ENCODE results near the gene CNTNAP2. TPM values are rescaled to one million over a fixed set of nuclear protein-coding genes. Genes with fewer than 3 reads are reported as not detected.

The CNTNAP2 gene
- total RNA-seq, 4 donors from 2014 or later, result 0.25 to 0.89 (median 0.30) TPM; not detected in 1

- no peaks in the 10 kb centered on the region for H3K4me1 ChIP-seq
Measured at GRCh38 chr7:148031019-148031418, 1914.4 kb downstream of the CNTNAP2 start.

GRCh38 chr7:148031811-148032210, 1915.2 kb downstream of the CNTNAP2 start:
- Histone ChIP-seq H3K4me3 (no peak overlapping the region), H3K27me3 (no peaks in the 10 kb centered on the region), H3K9me3 (no peaks in the 10 kb centered on the region), H3K4me1 (no peaks in the 10 kb centered on the region), H3K27ac (no peak overlapping the region), H3K36me3 (no peaks in the 10 kb centered on the region)
- WGBS, result 32% methylated on average over 8 of the region's 8 CpGs
- TF ChIP-seq CTCF (IDR thresholded peaks at IDR 0.05), result no peak
- no peak for DNase-seq (ENCODE audit: low spot score in 2 of 2)

More at GRCh38 chr7:148031019-148031418, 1914.4 kb downstream of the CNTNAP2 start:
- Histone ChIP-seq H3K9me3 (no peaks in the 10 kb centered on the region), H3K36me3 (no peaks in the 10 kb centered on the region), H3K4me3 (no peak overlapping the region), H3K27ac (no peak overlapping the region), H3K27me3 (no peaks in the 10 kb centered on the region)
- TF ChIP-seq POLR2A (IDR thresholded peaks at IDR 0.05) (no peak), EP300 (IDR thresholded peaks at IDR 0.05) (no peak), POLR2AphosphoS5 (IDR thresholded peaks at IDR 0.05) (no peak), CTCF (IDR thresholded peaks at IDR 0.05) (no peak)
- no peak for DNase-seq (ENCODE audit: low spot score in 2 of 2)
- 45% methylated on average over 2 of the region's 2 CpGs for WGBS

- 47% methylated on average over 1 of the region's 1 CpG for WGBS
- H3K4me3 ChIP-seq, result no peak overlapping the region
Measured at GRCh38 chr7:148035950-148036349, 1919.3 kb downstream of the CNTNAP2 start.

GRCh38 chr7:148037044-148037443, 1920.4 kb downstream of the CNTNAP2 start:
- DNase-seq (ENCODE audit: low spot score in 2 of 2), result no peak
- H3K27ac ChIP-seq, result no peak overlapping the region
- H3K4me3 ChIP-seq, result no peak overlapping the region
- WGBS, result 79% methylated on average over 2 of the region's 2 CpGs
- no peaks in the 10 kb centered on the region for H3K36me3 ChIP-seq
- no peaks in the 10 kb centered on the region for H3K4me1 ChIP-seq
- TF ChIP-seq CTCF (IDR thresholded peaks at IDR 0.05) (no peak), POLR2A (IDR thresholded peaks at IDR 0.05) (no peak), EP300 (IDR thresholded peaks at IDR 0.05) (no peak), POLR2AphosphoS5 (IDR thresholded peaks at IDR 0.05) (no peak)
- H3K9me3 ChIP-seq, result no peaks in the 10 kb centered on the region
- H3K27me3 ChIP-seq, result no peaks in the 10 kb centered on the region

More at GRCh38 chr7:148035950-148036349, 1919.3 kb downstream of the CNTNAP2 start:
- H3K36me3 ChIP-seq, result no peaks in the 10 kb centered on the region
- DNase-seq (ENCODE audit: low spot score in 2 of 2), result no peak
- no peak overlapping the region for H3K27ac ChIP-seq
- H3K4me1 ChIP-seq, result no peaks in the 10 kb centered on the region
- no peaks in the 10 kb centered on the region for H3K27me3 ChIP-seq
- no peaks in the 10 kb centered on the region for H3K9me3 ChIP-seq
- TF ChIP-seq EP300 (IDR thresholded peaks at IDR 0.05) (no peak), POLR2A (IDR thresholded peaks at IDR 0.05) (no peak), CTCF (IDR thresholded peaks at IDR 0.05) (no peak), POLR2AphosphoS5 (IDR thresholded peaks at IDR 0.05) (no peak)

- H3K9me3 ChIP-seq, result no peaks in the 10 kb centered on the region
- no peak overlapping the region for H3K27ac ChIP-seq
- no peaks in the 10 kb centered on the region for H3K27me3 ChIP-seq
- H3K36me3 ChIP-seq, result no peaks in the 10 kb centered on the region
- H3K4me3 ChIP-seq, result no peak overlapping the region
- DNase-seq (ENCODE audit: low spot score in 2 of 2), result no peak
- TF ChIP-seq EP300 (IDR thresholded peaks at IDR 0.05) (no peak), CTCF (IDR thresholded peaks at IDR 0.05) (no peak), POLR2A (IDR thresholded peaks at IDR 0.05) (no peak), POLR2AphosphoS5 (IDR thresholded peaks at IDR 0.05) (no peak)
- WGBS, result 79% methylated on average over 3 of the region's 3 CpGs
- no peaks in the 10 kb centered on the region for H3K4me1 ChIP-seq
Measured at GRCh38 chr7:148041156-148041555, 1924.6 kb downstream of the CNTNAP2 start.

Data from suprapubic skin (tissue), 4 donors.